Activated T-helper 1 cell treated with anti-CD3 and anti-CD28 coated beads, Interleukin-12 subunit alpha, Interleukin-12 subunit beta, Interleukin-2, Interleukin-4 antibody, amounts not matched to agents 30 ng/mL and 10 ng/mL and 1 ng/mL, durations not matched to agents 14 hours and 24 hours and 36 hours (primary cell): Measurements from ENCODE around the gene HLA-DMB. TPM values are rescaled to one million over a fixed set of nuclear protein-coding genes. Genes with fewer than 3 reads are reported as not detected.

ENCODE experiments used
- DNase-seq: peaks from one replicate; pipeline ENCODE4 v3.0.0; 2021; ENCODE audit warnings: low spot score
- H3K27ac Mint-ChIP-seq: one replicate; pipeline ENCODE4 v1.8.0; 2021; ENCODE audit warnings: mild to moderate bottlenecking, mixed read lengths
- H3K27me3 Mint-ChIP-seq: one replicate; pipeline ENCODE4 v1.8.0; 2022; ENCODE audit warnings: mild to moderate bottlenecking, moderate library complexity, mixed read lengths; ENCODE audit not compliant: insufficient read depth
- H3K36me3 Mint-ChIP-seq: one replicate; pipeline ENCODE4 v1.8.0; 2021; ENCODE audit warnings: low read depth, mixed read lengths
- H3K4me1 Mint-ChIP-seq: one replicate; pipeline ENCODE4 v1.8.0; 2021; ENCODE audit warnings: low read depth, mixed read lengths
- H3K4me3 Mint-ChIP-seq: one replicate; pipeline ENCODE4 v1.8.0; 2021; ENCODE audit warnings: mild to moderate bottlenecking, moderate library complexity, mixed read lengths
- H3K9me3 Mint-ChIP-seq: one replicate; pipeline ENCODE4 v1.8.0; 2021; ENCODE audit warnings: mixed read lengths
- intact Hi-C: fragments of 100-400 bp; cut with micrococcal nuclease; formaldehyde crosslinking; loops from one replicate; pipeline ENCODE4 v1.15.1; 2024
- total RNA-seq: library from RNA; stranded (reverse); gene quantifications from 2 replicates; pipeline ENCODE4 v1.2.3, GENCODE V29; 2022

Gene HLA-DMB
- total RNA-seq, 1 donor from 2014 or later = 2.7 TPM

DNA sequence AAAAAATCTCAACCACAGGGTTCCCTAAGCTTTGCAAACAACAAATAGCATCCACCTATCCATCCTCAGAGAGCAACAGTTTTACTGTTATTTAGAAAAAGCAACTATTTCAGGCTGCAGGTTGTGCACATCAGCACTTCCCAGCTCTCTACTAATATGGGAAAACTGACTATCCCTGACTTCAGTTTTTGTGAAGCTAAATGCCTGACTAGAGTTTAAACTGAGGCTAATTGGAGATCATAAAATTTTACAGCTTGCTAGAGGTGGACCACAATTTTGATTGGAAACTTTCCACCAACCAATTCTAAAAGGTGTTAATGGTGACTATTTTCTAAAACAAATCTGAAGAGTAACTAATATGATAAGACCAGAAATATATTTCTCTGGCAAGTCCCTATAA is 36.9 kb downstream of the HLA-DMB start:
- Mint-ChIP-seq H3K27ac (no peak overlapping the region), H3K36me3 (peaks cover 5% of the 10 kb centered on the region), H3K4me1 (no peaks in the 10 kb centered on the region), H3K9me3 (no peaks in the 10 kb centered on the region), H3K27me3 (peaks cover 4% of the 10 kb centered on the region), H3K4me3 (no peak overlapping the region)
- DNase-seq = no peak
- intact Hi-C loops = no loop called here

DNA sequence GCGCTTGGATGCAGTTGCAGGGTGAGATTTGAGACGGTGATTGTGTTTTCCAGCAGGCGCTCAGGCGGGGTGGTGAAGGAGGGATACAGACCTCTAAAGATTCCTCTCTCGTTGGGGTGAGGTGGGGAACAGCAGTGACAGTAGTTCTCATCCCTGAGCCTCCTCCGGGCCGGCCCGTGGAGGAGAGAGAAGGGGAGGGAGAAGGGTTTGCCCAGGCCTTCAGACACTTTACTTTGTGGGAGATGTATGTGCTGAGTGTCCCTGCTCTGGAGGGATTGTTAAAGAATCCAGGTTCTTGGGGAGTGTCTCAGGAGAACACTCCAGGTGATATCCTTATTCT is 45.9 kb downstream of the HLA-DMB start:
- Mint-ChIP-seq H3K4me3 (peak overlapping the region; percentile 99), H3K4me1 (peaks cover 48% of the 10 kb centered on the region), H3K27ac (peak overlapping the region; percentile 41), H3K27me3 (peaks cover 10% of the 10 kb centered on the region), H3K9me3 (no peaks in the 10 kb centered on the region), H3K36me3 (peaks cover 8% of the 10 kb centered on the region)
- intact Hi-C loops = loop anchor here (2.0 kb wide), 4 partner anchors 56 to 354 kb away; partner anchors contain the start of genes RXRB, SLC39A7 and TAP2
- DNase-seq = no peak

DNA sequence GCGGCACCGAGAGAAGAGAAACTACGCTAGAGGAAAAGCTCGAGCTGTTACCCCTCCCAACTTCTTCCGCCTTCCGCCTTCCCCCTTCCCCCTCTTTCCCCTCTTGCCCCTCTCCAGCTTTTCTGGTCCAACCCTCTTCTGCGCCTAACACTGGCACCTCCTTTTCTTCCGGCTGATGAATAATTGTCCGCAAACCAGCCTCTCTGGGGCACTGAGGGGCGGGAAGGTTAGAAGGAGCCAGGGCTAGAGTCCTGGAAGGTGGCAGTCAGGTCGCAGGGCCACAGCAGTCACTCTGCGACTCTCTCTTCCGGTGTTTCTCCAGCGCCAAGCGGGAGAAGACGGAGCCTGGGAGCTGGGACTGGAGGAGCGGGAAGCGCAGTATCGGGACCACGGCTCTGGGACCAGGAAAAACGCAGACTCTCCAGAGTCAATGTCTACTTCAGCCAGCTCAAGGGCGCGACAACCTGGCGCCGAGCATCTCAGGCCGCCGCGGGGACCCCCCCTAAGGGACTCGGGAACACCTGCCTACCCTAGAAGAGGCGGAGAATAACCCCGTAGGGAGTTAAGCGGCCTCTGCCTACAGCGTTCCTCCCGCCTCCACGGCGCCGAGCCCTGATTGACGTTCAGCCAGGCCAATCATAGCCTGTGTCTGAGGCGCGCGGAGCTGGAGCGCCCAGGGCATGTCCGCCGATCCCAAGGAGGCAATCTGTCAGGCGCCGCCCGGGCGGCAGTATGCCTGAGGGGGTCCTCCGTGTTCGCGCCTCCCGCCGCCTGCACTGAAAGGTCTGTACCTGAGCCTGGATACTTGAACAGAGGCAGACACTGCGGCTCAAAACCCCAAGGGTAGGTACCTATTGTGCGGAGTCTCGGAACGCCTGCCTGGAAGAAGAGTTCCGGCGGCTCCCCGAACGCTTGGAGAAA is 46.5 kb downstream of the HLA-DMB start:
- Mint-ChIP-seq H3K4me1 (peaks cover 48% of the 10 kb centered on the region), H3K27ac (peak overlapping the region; percentile 92), H3K36me3 (peaks cover 8% of the 10 kb centered on the region), H3K4me3 (peak overlapping the region; percentile 99), H3K9me3 (no peaks in the 10 kb centered on the region), H3K27me3 (peaks cover 12% of the 10 kb centered on the region)
- intact Hi-C loops = loop anchor here (1.0 to 5.0 kb wide), 11 partner anchors 9 to 354 kb away; partner anchors contain the start of genes BRD2, HLA-DMA, HLA-DMB and HLA-DPB1
- peak; percentile 95 for DNase-seq

DNA sequence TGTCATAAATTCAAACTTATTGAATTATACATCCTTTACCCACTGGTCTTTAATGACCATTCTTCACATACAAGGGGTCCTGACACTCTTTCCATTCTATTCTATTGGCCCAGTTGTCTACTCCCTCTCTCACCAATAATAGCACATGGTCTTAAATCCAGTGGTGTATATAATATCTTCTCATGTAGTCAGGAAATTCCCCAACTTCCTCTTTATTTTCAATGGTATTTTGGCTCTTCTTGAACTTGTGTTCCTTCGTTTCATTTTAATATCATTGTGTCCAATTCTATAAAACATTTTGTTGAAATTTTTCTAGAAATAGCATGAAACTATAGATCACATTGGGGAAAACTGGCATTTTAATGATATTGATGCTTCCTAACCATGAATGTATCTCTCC is 50.0 kb downstream of the HLA-DMB start:
- Mint-ChIP-seq H3K9me3 (no peaks in the 10 kb centered on the region), H3K27me3 (peaks cover 15% of the 10 kb centered on the region), H3K4me1 (peaks cover 23% of the 10 kb centered on the region), H3K27ac (no peak overlapping the region), H3K36me3 (no peaks in the 10 kb centered on the region), H3K4me3 (no peak overlapping the region)
- no peak for DNase-seq
- intact Hi-C loops = loop anchor here (5.0 kb wide), 1 partner anchor 186 kb away; the partner anchor contains the start of gene HLA-DPB1

DNA sequence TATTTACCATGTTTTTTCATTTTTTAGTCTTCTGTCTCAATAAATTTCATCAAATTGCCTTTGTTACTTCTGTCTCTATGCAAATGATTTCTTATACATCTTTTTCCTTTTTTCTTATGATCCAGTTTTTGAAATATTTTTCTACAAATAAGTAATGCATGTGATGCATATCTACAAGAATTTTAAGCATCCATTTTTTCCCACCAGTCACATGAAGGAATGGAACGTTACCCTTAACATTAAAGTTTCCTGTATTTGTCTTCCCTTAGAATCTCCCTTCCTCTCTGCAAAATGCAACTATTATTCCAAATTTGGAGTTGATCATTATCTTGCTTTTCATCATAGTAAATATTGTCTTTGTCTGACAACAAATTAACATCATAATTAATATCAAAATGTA is 51.3 kb downstream of the HLA-DMB start:
- no peaks in the 10 kb centered on the region for H3K9me3 Mint-ChIP-seq
- peaks cover 11% of the 10 kb centered on the region for H3K4me1 Mint-ChIP-seq
- H3K4me3 Mint-ChIP-seq = no peak overlapping the region
- H3K27me3 Mint-ChIP-seq = peaks cover 17% of the 10 kb centered on the region
- intact Hi-C loops = no loop called here
- no peaks in the 10 kb centered on the region for H3K36me3 Mint-ChIP-seq
- no peak for DNase-seq
- no peak overlapping the region for H3K27ac Mint-ChIP-seq

DNA sequence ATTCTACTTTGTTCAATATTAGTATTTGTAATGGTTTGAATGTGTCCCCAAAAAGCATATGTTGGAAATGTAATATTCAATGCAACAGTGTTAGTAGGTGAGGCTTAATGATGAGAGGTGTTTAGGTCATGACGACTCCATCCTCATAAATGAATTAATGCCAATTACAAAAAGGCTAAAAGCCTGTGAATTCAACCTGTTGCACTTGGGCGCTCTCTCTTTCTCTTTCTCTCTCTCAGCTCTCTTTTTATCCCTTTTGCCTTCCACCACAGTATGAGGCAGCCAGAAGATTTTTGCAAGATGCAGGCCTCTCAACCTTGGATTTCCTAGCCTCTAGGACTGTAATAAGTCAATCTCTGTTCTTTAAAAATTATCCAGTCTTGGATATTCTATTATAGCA is 52.3 kb downstream of the HLA-DMB start:
- Mint-ChIP-seq H3K4me1 (peaks cover 4% of the 10 kb centered on the region), H3K27me3 (peaks cover 17% of the 10 kb centered on the region), H3K27ac (no peak overlapping the region), H3K4me3 (no peak overlapping the region), H3K9me3 (no peaks in the 10 kb centered on the region), H3K36me3 (no peaks in the 10 kb centered on the region)
- DNase-seq = no peak
- intact Hi-C loops = no loop called here

DNA sequence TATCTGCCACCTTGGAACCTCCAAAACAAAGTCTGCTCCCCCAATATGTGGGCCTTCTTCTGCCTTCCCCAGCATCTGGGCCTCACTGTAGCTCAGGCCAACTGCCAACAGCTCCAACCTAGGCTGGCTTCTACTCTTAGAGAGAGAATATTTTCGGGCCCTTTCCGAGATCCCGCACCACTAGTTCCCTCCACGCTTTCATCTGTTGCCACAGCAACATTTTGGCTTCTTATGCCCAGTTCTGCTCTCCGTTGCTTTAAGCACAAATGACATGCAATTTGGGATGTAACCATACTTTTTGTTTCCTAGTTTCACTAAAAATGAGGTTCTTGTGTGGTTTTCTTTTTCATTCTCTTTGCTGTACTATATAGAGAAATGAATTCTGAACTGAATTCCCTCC is 53.2 kb downstream of the HLA-DMB start:
- Mint-ChIP-seq H3K27ac (no peak overlapping the region), H3K36me3 (no peaks in the 10 kb centered on the region), H3K4me1 (no peaks in the 10 kb centered on the region), H3K9me3 (no peaks in the 10 kb centered on the region), H3K27me3 (peaks cover 17% of the 10 kb centered on the region), H3K4me3 (no peak overlapping the region)
- DNase-seq = no peak
- intact Hi-C loops = no loop called here

DNA sequence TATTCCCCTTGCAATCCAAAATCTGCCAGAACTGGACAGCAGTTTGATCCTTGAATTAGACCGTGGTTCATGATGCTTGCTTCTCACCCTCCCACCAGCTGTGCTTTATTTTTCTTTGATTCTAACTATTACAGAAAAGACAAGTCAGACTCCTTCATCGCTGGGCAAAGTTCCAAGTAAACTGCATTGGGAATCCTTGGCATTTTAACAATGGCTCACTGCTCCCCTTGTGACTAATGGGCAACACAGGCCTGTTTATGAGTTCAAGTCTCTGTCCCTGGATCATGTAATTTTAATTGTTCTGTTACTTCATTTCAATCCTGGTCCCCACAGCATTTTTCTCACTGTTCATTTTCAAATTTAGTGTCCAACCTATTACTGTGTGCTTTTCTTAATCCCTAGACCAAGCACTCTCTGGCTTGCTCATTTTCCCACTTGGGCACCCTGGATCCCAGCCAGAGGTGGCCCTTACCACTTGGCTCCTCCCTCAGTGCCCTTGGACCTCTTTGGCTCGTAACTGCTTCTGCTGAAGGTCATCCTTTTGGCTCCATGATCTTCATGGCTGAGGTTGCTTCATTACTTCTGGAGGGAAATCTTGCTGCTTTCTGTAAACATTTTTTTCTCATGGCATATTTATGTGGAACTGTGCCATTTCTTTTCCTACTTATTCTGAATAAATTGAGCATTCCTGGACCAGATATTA is 54.0 kb downstream of the HLA-DMB start:
- intact Hi-C loops = no loop called here
- peaks cover under 1% of the 10 kb centered on the region for H3K36me3 Mint-ChIP-seq
- H3K9me3 Mint-ChIP-seq = no peaks in the 10 kb centered on the region
- H3K4me3 Mint-ChIP-seq = no peak overlapping the region
- no peak for DNase-seq
- peaks cover 17% of the 10 kb centered on the region for H3K27me3 Mint-ChIP-seq
- H3K27ac Mint-ChIP-seq = no peak overlapping the region
- H3K4me1 Mint-ChIP-seq = no peaks in the 10 kb centered on the region

DNA sequence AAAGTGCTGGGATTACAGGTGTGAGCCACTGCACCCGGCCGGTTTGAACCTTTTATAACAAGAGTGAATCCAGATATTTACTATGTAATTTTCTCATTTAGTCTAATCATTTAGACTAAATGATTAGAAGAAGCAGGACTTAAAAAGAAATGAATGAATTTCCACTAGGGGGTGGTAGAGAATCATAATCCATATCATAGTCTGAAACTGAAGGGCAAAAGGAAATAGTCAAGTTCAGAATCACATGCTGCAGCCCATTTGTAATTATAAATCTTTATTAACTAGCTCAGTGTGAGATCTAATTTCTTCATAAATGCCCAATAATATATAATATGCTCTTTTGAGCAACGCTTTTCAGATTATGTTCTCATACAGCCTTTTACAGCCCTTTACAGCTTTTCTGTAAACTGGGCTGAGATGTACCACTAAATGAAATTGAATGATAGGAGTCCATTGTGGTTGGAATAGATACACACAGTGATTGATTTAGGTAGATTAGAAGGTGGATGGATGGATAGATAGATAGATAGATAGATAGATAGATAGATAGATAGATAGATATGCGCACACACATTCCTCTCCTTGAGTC is 55.0 kb downstream of the HLA-DMB start:
- no peaks in the 10 kb centered on the region for H3K9me3 Mint-ChIP-seq
- H3K27me3 Mint-ChIP-seq = peaks cover 13% of the 10 kb centered on the region
- no peak for DNase-seq
- intact Hi-C loops = loop anchor here (1.0 kb wide), 6 partner anchors 9 to 99 kb away; partner anchors contain the start of gene HLA-DMA
- peaks cover 5% of the 10 kb centered on the region for H3K36me3 Mint-ChIP-seq
- H3K27ac Mint-ChIP-seq = no peak overlapping the region
- no peaks in the 10 kb centered on the region for H3K4me1 Mint-ChIP-seq
- no peak overlapping the region for H3K4me3 Mint-ChIP-seq

Other genes with a start within 250 kb of the HLA-DMB start
- 1.8 and 2.7 TPM in 2 replicates for gene HLA-DQA2, start 199.6 kb downstream of the HLA-DMB start, total RNA-seq
- gene HLA-DQB2, start 177.5 kb downstream of the HLA-DMB start, total RNA-seq = 0.51 and 0.67 TPM in 2 replicates
- 4.2 and 4.3 TPM in 2 replicates for gene HLA-DOB, start 124.0 kb downstream of the HLA-DMB start, total RNA-seq
- 160 and 167 TPM in 2 replicates for gene TAP2, start 102.3 kb downstream of the HLA-DMB start, total RNA-seq
- gene PSMB8, start 97.0 kb downstream of the HLA-DMB start, total RNA-seq = 353 and 358 TPM in 2 replicates
- gene TAP1, start 87.3 kb downstream of the HLA-DMB start, total RNA-seq = 284 and 290 TPM in 2 replicates
- gene PSMB9, start 86.8 kb downstream of the HLA-DMB start, total RNA-seq = 249 and 253 TPM in 2 replicates
- 14.1 and 14.2 TPM in 2 replicates for gene HLA-DMA, start 12.1 kb upstream of the HLA-DMB start, total RNA-seq
- gene BRD2, start 27.6 kb upstream of the HLA-DMB start, total RNA-seq = 316 and 330 TPM in 2 replicates
- gene HLA-DOA, start 68.6 kb upstream of the HLA-DMB start, total RNA-seq = 1.8 and 2.0 TPM in 2 replicates
- 61.0 and 66.7 TPM in 2 replicates for gene HLA-DPA1, start 132.6 kb upstream of the HLA-DMB start, total RNA-seq
- 12.2 and 12.3 TPM in 2 replicates for gene HLA-DPB1, start 135.0 kb upstream of the HLA-DMB start, total RNA-seq